ENCODE data around the gene DZIP3. TPM values are rescaled to one million over a fixed set of nuclear protein-coding genes. Genes with fewer than 3 reads are reported as not detected.
"Not testable (repeated sequence)": the region's sequence is repeated elsewhere in the genome, so short reads cannot be mapped to it uniquely, and the experiment has no call there.

DZIP3 gene
- total RNA-seq, 4 donors from 2014 or later = 6.7 to 14.5 (median 8.7) TPM

GRCh38 chr3:108620250-108620649 is 30.7 kb downstream of the DZIP3 start:
- Histone ChIP-seq H3K27ac (replicated peaks in 1 of 4) (no peak overlapping the region), H3K4me3 (no peak overlapping the region), H3K9me3 (no peaks in the 10 kb centered on the region), H3K36me3 (peaks cover 0 to 49% (median 10%) of the 10 kb centered on the region in 4 donors), H3K4me1 (no peaks in the 10 kb centered on the region), H3K27me3 (no peaks in the 10 kb centered on the region)
- 76% methylated on average over 1 of the region's 1 CpG for WGBS
- no peak for DNase-seq (ENCODE audit: extremely low spot score)
- intact Hi-C loops (cut with DNase I) = no loop called here
- TF ChIP-seq EP300 (IDR thresholded peaks at IDR 0.05) = no peak
- TF ChIP-seq POLR2AphosphoS5 (IDR thresholded peaks at IDR 0.05) = no peak
- TF ChIP-seq POLR2A (IDR thresholded peaks at IDR 0.05; ENCODE audit: low read depth) = no peak

GRCh38 chr3:108623504-108623903 is 34.0 kb downstream of the DZIP3 start:
- no peak for TF ChIP-seq EP300 (IDR thresholded peaks at IDR 0.05)
- TF ChIP-seq CTCF (IDR thresholded peaks at IDR 0.05) = no peak
- TF ChIP-seq POLR2AphosphoS5 (IDR thresholded peaks at IDR 0.05) = no peak
- TF ChIP-seq POLR2A (IDR thresholded peaks at IDR 0.05; ENCODE audit: low read depth) = no peak
- no peaks in the 10 kb centered on the region for H3K27me3 ChIP-seq
- intact Hi-C loops (cut with DNase I) = no loop called here
- H3K4me3 ChIP-seq = no peak overlapping the region
- no peak overlapping the region for H3K27ac ChIP-seq (replicated peaks in 1 of 4)
- peaks cover 0 to 53% (median 8%) of the 10 kb centered on the region in 4 donors for H3K36me3 ChIP-seq
- no peaks in the 10 kb centered on the region for H3K9me3 ChIP-seq
- H3K4me1 ChIP-seq = no peaks in the 10 kb centered on the region
- WGBS = 74% methylated on average over 3 of the region's 3 CpGs
- DNase-seq (ENCODE audit: extremely low spot score) = no peak

- intact Hi-C loops (cut with DNase I) = no loop called here
- Histone ChIP-seq H3K4me1 (no peaks in the 10 kb centered on the region), H3K27me3 (no peaks in the 10 kb centered on the region), H3K9me3 (no peaks in the 10 kb centered on the region), H3K27ac (replicated peaks in 1 of 4) (no peak overlapping the region), H3K4me3 (no peak overlapping the region), H3K36me3 (peaks cover 0 to 39% (median 3%) of the 10 kb centered on the region in 4 donors)
- DNase-seq (ENCODE audit: extremely low spot score) = no peak
- TF ChIP-seq CTCF (IDR thresholded peaks at IDR 0.05) (no peak), EP300 (IDR thresholded peaks at IDR 0.05) (no peak), POLR2A (IDR thresholded peaks at IDR 0.05; ENCODE audit: low read depth) (no peak), POLR2AphosphoS5 (IDR thresholded peaks at IDR 0.05) (no peak)
- WGBS = 94% methylated on average over 1 of the region's 1 CpG
These were observed 40.5 kb downstream of the DZIP3 start for GRCh38 chr3:108629974-108630373.

GRCh38 chr3:108642526-108642925 is 53.0 kb downstream of the DZIP3 start:
- DNase-seq (ENCODE audit: extremely low spot score) = no peak
- WGBS = 98% methylated on average over 3 of the region's 3 CpGs
- TF ChIP-seq CTCF (IDR thresholded peaks at IDR 0.05) (no peak), POLR2AphosphoS5 (IDR thresholded peaks at IDR 0.05) (no peak), EP300 (IDR thresholded peaks at IDR 0.05) (no peak), POLR2A (IDR thresholded peaks at IDR 0.05; ENCODE audit: low read depth) (no peak)
- Histone ChIP-seq H3K4me1 (no peaks in the 10 kb centered on the region), H3K4me3 (no peak overlapping the region), H3K9me3 (no peaks in the 10 kb centered on the region), H3K27me3 (no peaks in the 10 kb centered on the region), H3K27ac (replicated peaks in 1 of 4) (no peak overlapping the region), H3K36me3 (peaks cover 5 to 59% (median 11%) of the 10 kb centered on the region in 4 donors)
- intact Hi-C loops (cut with DNase I) = no loop called here

- intact Hi-C loops (cut with DNase I) = no loop called here
- no peak for TF ChIP-seq EP300 (IDR thresholded peaks at IDR 0.05)
- no peak for TF ChIP-seq CTCF (IDR thresholded peaks at IDR 0.05)
- no peak for TF ChIP-seq POLR2AphosphoS5 (IDR thresholded peaks at IDR 0.05)
- no peak for TF ChIP-seq POLR2A (IDR thresholded peaks at IDR 0.05; ENCODE audit: low read depth)
- Histone ChIP-seq H3K36me3 (peaks cover 5 to 51% (median 11%) of the 10 kb centered on the region in 4 donors), H3K9me3 (no peaks in the 10 kb centered on the region), H3K27ac (replicated peaks in 1 of 4) (no peak overlapping the region), H3K27me3 (no peaks in the 10 kb centered on the region), H3K4me3 (no peak overlapping the region), H3K4me1 (no peaks in the 10 kb centered on the region)
- DNase-seq (ENCODE audit: extremely low spot score) = no peak
- WGBS = 100% methylated on average over 1 of the region's 1 CpG
These were observed 55.8 kb downstream of the DZIP3 start for GRCh38 chr3:108645364-108645763.

- peaks cover 5 to 32% (median 15%) of the 10 kb centered on the region in 4 donors for H3K36me3 ChIP-seq
- H3K4me1 ChIP-seq; H3K27me3 ChIP-seq; intact Hi-C loops (cut with DNase I); H3K4me3 ChIP-seq; H3K27ac ChIP-seq (replicated peaks in 1 of 4); DNase-seq (ENCODE audit: extremely low spot score); H3K9me3 ChIP-seq: not testable (repeated sequence)
- 98% methylated on average over 13 of the region's 15 CpGs for WGBS
These were observed 66.1 kb downstream of the DZIP3 start for GRCh38 chr3:108655664-108656063.
